HG02571 (cell line): Measurements from ENCODE around the gene PDE1C.
"Not testable (repeated sequence)": the region's sequence is repeated elsewhere in the genome, so short reads cannot be mapped to it uniquely, and the experiment has no call there.

Experiments
- ATAC-seq: cut with Tn5 transposase; IDR thresholded peaks from one replicate; pipeline ENCODE4 v1.9.1; 2021; ENCODE audit warnings: mild to moderate bottlenecking, moderate library complexity; ENCODE audit not compliant: unreplicated experiment

PDE1C gene

GRCh38 chr7:32045228-32045627, 25.0 kb downstream of the PDE1C start:
- ATAC-seq, result no peak

- ATAC-seq, result no peak
These were observed 25.5 kb downstream of the PDE1C start for GRCh38 chr7:32044739-32045138.

DNA sequence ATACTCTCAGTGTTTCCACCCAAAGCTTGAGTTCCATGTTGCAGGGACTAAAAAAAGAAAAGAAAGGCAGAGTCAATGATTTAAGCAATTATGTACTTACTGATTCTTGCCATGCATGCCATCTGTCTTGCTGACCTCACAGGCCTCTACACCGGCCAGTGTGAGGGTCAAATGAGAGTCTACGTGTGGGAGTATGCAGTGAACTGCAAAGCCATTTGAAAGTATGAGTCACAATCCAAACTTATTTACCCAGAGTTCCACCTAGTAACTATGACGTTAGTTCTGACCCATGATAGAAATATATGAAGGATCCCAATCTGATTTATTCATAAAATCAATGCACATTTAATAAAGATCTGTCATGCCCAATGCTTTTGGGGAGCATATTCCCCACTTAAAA, 26.5 kb downstream of the PDE1C start:
- peak; percentile 82 for ATAC-seq

DNA sequence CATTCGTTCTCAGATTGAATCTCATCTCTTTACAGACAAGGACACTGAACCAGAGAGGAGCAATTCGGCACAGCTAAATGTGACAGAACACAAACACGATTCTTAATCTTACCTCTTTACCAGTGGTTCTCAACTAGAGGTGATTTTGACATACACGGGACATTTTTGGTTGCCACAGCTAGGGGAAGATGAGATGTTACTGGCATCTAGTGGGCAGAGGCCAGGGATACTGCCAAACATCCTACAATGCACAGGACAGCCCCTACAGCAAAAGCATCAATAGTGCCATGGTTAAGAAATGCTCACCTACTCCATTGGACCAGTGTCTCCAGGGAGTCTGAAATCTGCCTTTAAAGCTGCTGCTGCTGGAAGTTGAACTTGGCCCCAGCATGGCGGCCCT, 27.3 kb downstream of the PDE1C start:
- ATAC-seq, result no peak

- no peak for ATAC-seq
These were observed 31.0 kb downstream of the PDE1C start for GRCh38 chr7:32039000-32039756.

DNA sequence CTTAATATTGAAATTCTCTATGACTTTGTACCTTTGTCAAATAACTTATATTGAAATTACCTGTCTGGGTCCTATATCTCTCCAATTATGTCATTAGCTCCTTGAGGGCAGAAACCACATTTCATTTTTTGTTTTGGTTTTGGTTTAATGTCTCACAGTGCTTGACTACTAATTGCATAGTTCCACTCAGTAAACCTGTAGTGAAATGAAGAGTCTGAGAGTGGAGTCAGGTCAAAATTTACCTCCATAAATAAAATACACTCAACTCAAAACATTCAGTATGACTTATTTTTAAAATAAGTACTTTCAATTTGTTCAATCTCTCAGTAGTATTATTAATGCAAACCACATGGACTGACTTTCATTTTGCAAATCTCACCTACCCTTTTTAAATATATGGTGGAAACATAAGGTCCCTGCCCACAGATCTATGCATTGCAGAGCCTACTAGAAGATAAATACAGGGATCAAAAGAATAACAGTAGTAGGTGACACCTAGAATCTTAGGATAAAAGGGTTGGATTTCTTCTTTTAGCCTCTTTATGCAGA, 32.5 kb downstream of the PDE1C start:
- peak; percentile 85 for ATAC-seq

DNA sequence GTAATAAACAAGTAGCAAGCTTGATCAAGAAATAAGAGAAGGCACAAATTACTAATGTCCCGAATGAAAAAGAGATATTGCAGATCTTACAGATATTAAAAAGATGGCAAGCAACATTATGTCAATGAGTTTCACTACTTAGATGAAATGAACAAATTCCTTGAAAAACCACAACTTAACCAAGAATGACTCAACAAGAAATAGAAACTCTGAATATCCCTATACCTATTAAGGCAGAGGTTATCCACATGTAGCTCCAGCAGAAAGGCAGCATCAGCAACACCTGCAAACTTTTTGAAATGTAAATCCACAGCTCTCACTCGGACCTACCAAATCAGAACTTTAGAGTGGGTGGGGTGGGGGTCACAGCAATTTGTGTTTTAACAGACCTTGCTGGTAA, 33.6 kb downstream of the PDE1C start:
- no peak for ATAC-seq

GRCh38 chr7:32034052-32034451, 36.2 kb downstream of the PDE1C start:
- no peak for ATAC-seq

GRCh38 chr7:32033006-32033405, 37.2 kb downstream of the PDE1C start:
- ATAC-seq, result no peak

DNA sequence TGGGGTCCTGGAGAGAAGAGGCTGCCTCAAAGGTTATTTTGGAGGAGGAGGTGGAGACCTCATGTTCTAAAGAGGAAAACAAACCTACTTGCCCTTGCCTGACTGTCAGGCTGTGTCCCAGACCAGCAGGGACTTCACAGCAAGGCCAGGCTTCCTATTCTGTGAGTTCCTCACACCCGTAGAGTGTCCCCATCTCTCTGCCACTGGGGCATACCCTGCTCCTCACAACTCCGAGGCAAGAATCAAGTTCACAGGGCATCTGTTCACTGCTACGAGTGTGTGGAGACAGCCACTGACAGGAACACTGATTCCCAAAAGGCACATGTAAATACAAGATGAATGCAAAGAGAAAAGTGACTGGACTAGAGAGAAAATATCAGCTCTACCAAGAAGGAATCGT, 38.0 kb downstream of the PDE1C start:
- ATAC-seq, result no peak

DNA sequence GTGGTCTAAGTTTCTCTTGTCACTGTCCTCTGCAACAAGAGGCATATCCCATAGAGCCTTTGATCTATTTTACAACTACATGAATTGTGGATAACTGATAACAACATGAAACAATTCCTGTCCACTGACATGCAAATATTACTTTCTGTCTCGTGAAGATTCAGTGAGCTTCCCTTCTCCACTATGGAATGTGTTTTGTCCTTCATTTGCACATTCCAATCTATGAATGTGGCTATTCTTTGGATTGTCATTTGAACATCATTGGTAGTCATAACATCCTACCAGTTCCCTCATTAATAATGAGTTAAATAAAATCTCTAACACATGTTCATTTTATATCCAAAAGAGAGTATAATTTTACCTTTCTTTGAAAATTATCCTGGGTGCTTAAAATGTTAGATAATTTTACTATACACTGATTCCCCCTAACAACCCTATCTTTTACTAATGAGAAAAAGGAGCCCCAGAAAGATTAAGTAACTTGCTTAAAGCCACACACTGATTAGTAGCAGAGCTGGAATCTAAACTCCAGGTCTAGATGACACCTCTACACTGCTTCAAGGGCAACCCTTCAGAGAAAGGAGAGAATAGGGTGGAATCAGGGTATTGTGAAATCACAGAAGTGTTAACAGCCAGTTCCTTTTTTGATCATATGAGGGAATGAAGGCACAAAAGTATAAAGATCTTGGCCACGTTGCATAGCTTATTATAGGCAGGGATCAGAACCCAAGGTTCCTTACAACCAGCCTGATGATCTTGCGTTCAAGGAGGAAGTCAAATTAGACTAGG, 39.1 kb downstream of the PDE1C start:
- ATAC-seq, result no peak

DNA sequence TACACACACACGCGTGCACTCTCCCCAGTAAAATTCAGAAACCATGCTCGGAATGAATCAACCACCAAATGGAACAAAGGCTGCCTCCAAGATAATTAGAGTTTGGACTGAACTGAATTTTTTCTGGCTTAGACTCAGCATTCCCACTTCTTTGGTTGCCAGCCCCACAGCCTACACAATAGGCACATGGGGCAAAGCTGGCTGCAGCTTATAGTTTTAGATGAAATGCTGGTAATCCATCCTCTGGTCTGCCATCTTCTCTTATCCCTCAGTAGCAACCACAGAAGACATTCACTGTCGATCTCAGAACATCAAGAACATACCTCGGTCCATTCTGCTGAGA, 44.2 kb downstream of the PDE1C start:
- no peak for ATAC-seq

GRCh38 chr7:32025381-32026082, 44.7 kb downstream of the PDE1C start:
- ATAC-seq, result no peak

- no peak for ATAC-seq
These were observed 46.8 kb downstream of the PDE1C start for GRCh38 chr7:32023376-32023775.

DNA sequence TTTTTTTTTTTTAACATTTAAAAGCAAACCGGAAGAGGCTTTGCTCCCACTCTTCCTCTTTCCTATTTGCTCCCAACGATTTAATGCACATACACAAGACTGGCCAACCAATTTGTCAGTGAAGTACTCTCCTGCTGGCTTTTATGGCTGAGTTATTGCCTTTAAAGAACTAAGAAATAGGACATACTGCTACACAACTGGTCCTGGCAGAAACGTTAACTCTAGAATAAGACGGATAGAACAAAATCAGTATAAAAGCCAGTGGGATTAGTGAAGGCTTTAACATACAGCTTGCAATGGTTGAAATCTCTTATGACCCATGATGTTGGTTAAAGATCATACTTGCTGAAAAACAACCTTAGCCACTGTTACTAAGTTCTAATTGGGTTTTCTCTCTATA, 47.2 kb downstream of the PDE1C start:
- no peak for ATAC-seq

- ATAC-seq, result no peak
These were observed 49.6 kb downstream of the PDE1C start for GRCh38 chr7:32020551-32021159.

GRCh38 chr7:32018845-32019578, 51.2 kb downstream of the PDE1C start:
- ATAC-seq, result no peak

DNA sequence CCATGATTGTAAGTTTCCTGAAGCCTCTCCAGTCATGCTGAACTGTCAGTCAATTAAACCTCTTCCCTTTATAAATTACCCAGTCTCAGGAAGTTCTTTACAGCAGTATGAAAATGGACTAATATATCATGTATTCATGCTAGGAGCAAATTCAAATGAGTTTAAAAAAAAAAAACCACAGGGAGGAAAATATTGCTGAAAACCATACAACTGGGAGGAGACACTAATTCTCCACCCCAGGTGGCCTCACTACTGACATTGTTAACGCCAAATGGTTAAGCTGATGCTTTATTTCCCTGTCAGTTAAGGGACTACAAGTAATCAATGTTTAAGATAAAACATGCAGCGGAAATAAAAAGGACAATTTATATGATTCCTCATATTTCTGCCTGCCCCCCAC, 55.1 kb downstream of the PDE1C start:
- ATAC-seq, result no peak

- not testable (repeated sequence) for ATAC-seq
These were observed 56.7 kb downstream of the PDE1C start for GRCh38 chr7:32013471-32013870.

DNA sequence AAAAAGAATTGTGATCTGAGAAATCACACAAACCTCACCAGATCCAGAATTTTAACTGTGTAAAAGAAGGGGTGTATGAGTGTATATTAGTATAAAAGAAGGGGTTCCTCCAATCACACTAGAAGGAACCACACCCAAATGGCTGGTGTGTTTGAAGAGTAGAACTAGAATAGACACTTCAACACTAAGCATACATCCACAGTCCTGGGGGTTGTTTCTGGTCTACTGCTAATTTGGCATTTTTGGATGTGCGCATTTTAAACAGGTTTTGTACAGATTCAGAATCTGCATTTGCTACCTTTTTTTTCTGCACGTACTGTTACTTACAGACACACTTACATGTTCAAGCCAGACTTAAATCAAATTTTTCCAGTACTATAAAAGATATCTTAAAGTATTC, 64.6 kb downstream of the PDE1C start:
- no peak for ATAC-seq
